Hematopoietic multipotent progenitor cell treated with erythropoietin and hydrocortisone succinate and interleukin-3 and kit ligand, for 4 days (in vitro differentiated cells): ENCODE measurements around the gene SEMA4D.

ENCODE experiments used
- DNase-seq: peaks from one replicate; pipeline ENCODE4 v3.0.0-alpha.2; 2015

Gene SEMA4D

GRCh38 chr9:89497978-89498851 lies at the start of gene SEMA4D:
Gene SEMA4D (minus strand): TSS chr9:89498113. CDS start chr9:89405456, 92,657 bp downstream.
- peak; percentile 96 for DNase-seq

- no peak for DNase-seq
Measured at GRCh38 chr9:89547000-89547399, 49.1 kb upstream of the SEMA4D start.

GRCh38 chr9:89544279-89544661 lies 46.4 kb upstream of the SEMA4D start:
- DNase-seq, result no peak

- DNase-seq, result no peak
Measured at GRCh38 chr9:89543621-89544278, 45.8 kb upstream of the SEMA4D start.

GRCh38 chr9:89543111-89543510 lies 45.2 kb upstream of the SEMA4D start:
- no peak for DNase-seq

- no peak for DNase-seq
Measured at GRCh38 chr9:89542401-89543021, 44.6 kb upstream of the SEMA4D start.

GRCh38 chr9:89541798-89542197 lies 43.9 kb upstream of the SEMA4D start:
- no peak for DNase-seq

GRCh38 chr9:89539374-89539773 lies 41.5 kb upstream of the SEMA4D start:
- no peak for DNase-seq

- no peak for DNase-seq
Measured at GRCh38 chr9:89538871-89539270, 41.0 kb upstream of the SEMA4D start.

- no peak for DNase-seq
Measured at GRCh38 chr9:89537166-89537565, 39.3 kb upstream of the SEMA4D start.

- peak; percentile 80 for DNase-seq
Measured at GRCh38 chr9:89536600-89536999, 38.7 kb upstream of the SEMA4D start.

GRCh38 chr9:89536145-89536574 lies 38.2 kb upstream of the SEMA4D start:
- peak; percentile 70 for DNase-seq

- no peak for DNase-seq
Measured at GRCh38 chr9:89535461-89535860, 37.5 kb upstream of the SEMA4D start.

GRCh38 chr9:89534515-89535287 lies 36.8 kb upstream of the SEMA4D start:
- DNase-seq, result no peak

- no peak for DNase-seq
Measured at GRCh38 chr9:89533411-89534095, 35.6 kb upstream of the SEMA4D start.

- no peak for DNase-seq
Measured at GRCh38 chr9:89532944-89533343, 35.0 kb upstream of the SEMA4D start.

GRCh38 chr9:89532478-89532877 lies 34.6 kb upstream of the SEMA4D start:
- no peak for DNase-seq

GRCh38 chr9:89531766-89532165 lies 33.9 kb upstream of the SEMA4D start:
- DNase-seq, result no peak

- DNase-seq, result no peak
Measured at GRCh38 chr9:89530726-89531125, 32.8 kb upstream of the SEMA4D start.

- DNase-seq, result peak; percentile 73
Measured at GRCh38 chr9:89529243-89530035, 31.5 kb upstream of the SEMA4D start.

GRCh38 chr9:89528540-89528939 lies 30.6 kb upstream of the SEMA4D start:
- DNase-seq, result no peak

GRCh38 chr9:89528131-89528530 lies 30.2 kb upstream of the SEMA4D start:
- DNase-seq, result no peak
